Loucy (cell line): ENCODE measurements around the gene TBX1.

Experiments
- CTCF ChIP-seq: fragments of 200-600 bp; sonication (generic); conservative IDR thresholded peaks from 2 replicates; pipeline ENCODE4 v1.5.1; 2014; ENCODE audit warnings: mild to moderate bottlenecking, antibody characterized with exemption, low read length
- EZH2phosphoT487 ChIP-seq: fragments of 200-600 bp; IDR thresholded peaks from 2 replicates; pipeline ENCODE4 v1.6.1; 2018; ENCODE audit warnings: antibody characterized with exemption, mild to moderate bottlenecking, moderate library complexity, borderline replicate concordance

- no peak for TF ChIP-seq CTCF
- no peak for TF ChIP-seq EZH2phosphoT487
Observed at GRCh38 chr22:19753996-19754700, 6.4 kb upstream of the TBX1 start.
